ENCODE measurements around the gene BST1. TPM values are rescaled to one million over a fixed set of nuclear protein-coding genes. Genes with fewer than 3 reads are reported as not detected.

Gene BST1
- total RNA-seq, 1 experiment from 2014 or later: 3.0 TPM

- ATAC-seq (no peak), DNase-seq (ENCODE audit: low read depth, low spot score) (no peak)
- H3K27me3 ChIP-seq (ENCODE audit: control insufficient read depth, insufficient read depth, low read length): no peaks in the 10 kb centered on the region
- H3K9me3 ChIP-seq (ENCODE audit: control insufficient read depth, insufficient read depth, low read depth, low read length): no peaks in the 10 kb centered on the region
- TF ChIP-seq SIN3A (IDR thresholded peaks at IDR 0.05; ENCODE audit: borderline replicate concordance, insufficient read depth, low read depth, low read length) (no peak), REST (IDR thresholded peaks at IDR 0.05; ENCODE audit: insufficient read depth in 1 of 2, low read depth in 2 of 2, low read length in 1 of 2) (no peak), TCF7L2 (IDR thresholded peaks at IDR 0.05; ENCODE audit: low read depth, low read length) (no peak), POLR2AphosphoS5 (IDR thresholded peaks at IDR 0.05; ENCODE audit: low read depth, low read length) (no peak), CTCF (IDR thresholded peaks at IDR 0.05) (no peak)
- ChIA-PET POLR2A (no interaction called here), CTCF (no interaction called here)
- no peak overlapping the region for H3K27ac ChIP-seq (ENCODE audit: low read length)
- BruUV-seq (replicated peaks): no TSS peak
- in situ Hi-C loops (cut with HindIII; ENCODE audit: low pct_unique_long_range_greater_than_20kb, low sequenced_read_pairs) (no loop called here), intact Hi-C loops (cut with micrococcal nuclease; ENCODE audit: unreplicated experiment) (no loop called here)
- no peaks in the 10 kb centered on the region for H3K36me3 ChIP-seq (ENCODE audit: control insufficient read depth, insufficient read depth, low read length)
- H3K4me3 ChIP-seq (ENCODE audit: low read depth in 2 of 2, low read length in 2 of 2): no peak overlapping the region
- no peaks in the 10 kb centered on the region for H3K4me1 ChIP-seq (ENCODE audit: control insufficient read depth, insufficient read depth, low read length)
Measured at GRCh38 chr4:15749001-15749400, 46.1 kb downstream of the BST1 start.

- H3K4me3 ChIP-seq (ENCODE audit: low read depth in 2 of 2, low read length in 2 of 2): no peak overlapping the region
- ChIA-PET CTCF (no interaction called here), POLR2A (no interaction called here)
- H3K27me3 ChIP-seq (ENCODE audit: control insufficient read depth, insufficient read depth, low read length): no peaks in the 10 kb centered on the region
- H3K36me3 ChIP-seq (ENCODE audit: control insufficient read depth, insufficient read depth, low read length): no peaks in the 10 kb centered on the region
- DNase-seq (ENCODE audit: low read depth, low spot score) (no peak), ATAC-seq (no peak)
- no peak for TF ChIP-seq SIN3A (IDR thresholded peaks at IDR 0.05; ENCODE audit: borderline replicate concordance, insufficient read depth, low read depth, low read length)
- intact Hi-C loops (cut with micrococcal nuclease; ENCODE audit: unreplicated experiment) (no loop called here), in situ Hi-C loops (cut with HindIII; ENCODE audit: low pct_unique_long_range_greater_than_20kb, low sequenced_read_pairs) (no loop called here)
- no TSS peak for BruUV-seq (replicated peaks)
- no peaks in the 10 kb centered on the region for H3K4me1 ChIP-seq (ENCODE audit: control insufficient read depth, insufficient read depth, low read length)
- H3K27ac ChIP-seq (ENCODE audit: low read length): no peak overlapping the region
- H3K9me3 ChIP-seq (ENCODE audit: control insufficient read depth, insufficient read depth, low read depth, low read length): no peaks in the 10 kb centered on the region
Measured at GRCh38 chr4:15751153-15751552, 48.3 kb downstream of the BST1 start.

GRCh38 chr4:15753081-15753480, 50.2 kb downstream of the BST1 start:
- POLR2A ChIA-PET: no interaction called here
- DNase-seq (ENCODE audit: low read depth, low spot score) (no peak), ATAC-seq (no peak)
- CTCF ChIA-PET: no interaction called here
- H3K9me3 ChIP-seq (ENCODE audit: control insufficient read depth, insufficient read depth, low read depth, low read length): no peaks in the 10 kb centered on the region
- intact Hi-C loops (cut with micrococcal nuclease; ENCODE audit: unreplicated experiment) (no loop called here), in situ Hi-C loops (cut with HindIII; ENCODE audit: low pct_unique_long_range_greater_than_20kb, low sequenced_read_pairs) (no loop called here)
- no peaks in the 10 kb centered on the region for H3K36me3 ChIP-seq (ENCODE audit: control insufficient read depth, insufficient read depth, low read length)
- no peaks in the 10 kb centered on the region for H3K4me1 ChIP-seq (ENCODE audit: control insufficient read depth, insufficient read depth, low read length)
- no peak overlapping the region for H3K27ac ChIP-seq (ENCODE audit: low read length)
- TF ChIP-seq CTCF (IDR thresholded peaks at IDR 0.05) (no peak), POLR2AphosphoS5 (IDR thresholded peaks at IDR 0.05; ENCODE audit: low read depth, low read length) (no peak), TCF7L2 (IDR thresholded peaks at IDR 0.05; ENCODE audit: low read depth, low read length) (no peak)
- no peaks in the 10 kb centered on the region for H3K27me3 ChIP-seq (ENCODE audit: control insufficient read depth, insufficient read depth, low read length)
- no peak overlapping the region for H3K4me3 ChIP-seq (ENCODE audit: low read depth in 2 of 2, low read length in 2 of 2)
- BruUV-seq (replicated peaks): no TSS peak
